ENCODE measurements around the gene RBM20.
"Not testable (repeated sequence)": the region's sequence is repeated elsewhere in the genome, so short reads cannot be mapped to it uniquely, and the experiment has no call there.

Gene RBM20

GRCh38 chr10:110765513-110766319, 121.6 kb downstream of the RBM20 start:
- no peak for DNase-seq

DNA sequence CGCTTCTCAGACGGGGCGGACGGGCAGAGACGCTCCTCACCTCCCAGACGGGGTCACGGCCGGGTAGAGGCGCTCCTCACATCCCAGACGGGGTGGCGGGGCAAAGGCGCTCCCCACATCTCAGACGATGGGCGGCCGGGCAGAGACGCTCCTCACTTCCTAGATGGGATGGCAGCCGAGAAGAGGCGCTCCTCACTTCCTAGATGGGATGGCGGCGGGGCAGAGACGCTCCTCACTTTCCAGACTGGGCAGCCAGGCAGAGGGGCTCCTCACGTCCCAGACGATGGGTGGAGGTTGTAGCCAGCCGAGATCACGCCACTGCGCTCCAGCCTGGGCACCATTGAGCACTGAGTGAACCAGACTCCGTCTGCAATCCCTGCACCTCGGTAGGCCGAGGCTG, 123.5 kb downstream of the RBM20 start:
- DNase-seq, result not testable (repeated sequence)

- DNase-seq, result no peak
These were observed 126.1 kb downstream of the RBM20 start for GRCh38 chr10:110770243-110770642.

DNA sequence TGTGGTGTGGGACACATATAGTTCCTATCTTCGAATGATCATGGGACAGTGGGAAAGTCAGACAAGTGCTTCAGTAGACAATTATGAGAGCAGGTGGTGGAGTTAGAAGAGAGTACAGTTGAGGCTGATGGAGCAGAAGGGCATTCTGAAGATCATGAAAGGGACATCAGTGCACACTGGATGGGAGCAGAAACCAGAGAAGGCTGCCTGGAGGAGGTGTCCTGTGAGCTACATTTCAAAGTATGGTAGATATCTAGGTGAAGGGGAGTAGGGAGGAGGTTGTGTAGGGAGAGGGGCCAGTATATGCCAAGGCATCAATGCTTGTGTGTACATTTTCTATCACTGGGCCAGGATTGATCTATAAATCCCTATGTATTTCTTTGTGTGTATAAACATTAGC, 127.3 kb downstream of the RBM20 start:
- no peak for DNase-seq

- DNase-seq, result no peak
These were observed 127.9 kb downstream of the RBM20 start for GRCh38 chr10:110771991-110772390.

DNA sequence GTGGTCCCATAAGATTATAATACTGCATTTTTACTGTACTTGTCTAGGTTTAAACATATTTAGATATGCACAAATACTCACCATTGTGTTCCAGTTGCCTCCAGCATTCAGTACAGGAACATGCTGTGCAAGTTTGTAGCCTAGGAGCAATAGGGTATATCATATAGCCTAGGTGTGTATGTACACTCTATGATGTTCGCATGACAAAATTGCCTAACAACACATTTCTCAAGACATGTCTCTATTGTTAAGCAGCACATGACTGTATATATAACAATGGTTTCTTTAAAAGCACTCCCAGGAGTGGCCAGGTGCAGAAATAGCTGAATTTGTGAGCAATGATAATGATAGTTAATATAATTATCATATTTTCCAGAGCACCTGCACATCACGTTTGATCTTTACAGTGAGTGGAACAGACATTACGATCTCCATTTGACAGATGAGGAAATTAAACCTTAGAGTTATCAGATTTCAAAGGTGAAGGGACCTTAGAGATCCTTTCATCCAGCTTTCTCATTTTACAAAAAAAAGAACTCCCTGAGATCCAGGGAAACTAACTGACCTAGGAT, 128.4 kb downstream of the RBM20 start:
- no peak for DNase-seq

DNA sequence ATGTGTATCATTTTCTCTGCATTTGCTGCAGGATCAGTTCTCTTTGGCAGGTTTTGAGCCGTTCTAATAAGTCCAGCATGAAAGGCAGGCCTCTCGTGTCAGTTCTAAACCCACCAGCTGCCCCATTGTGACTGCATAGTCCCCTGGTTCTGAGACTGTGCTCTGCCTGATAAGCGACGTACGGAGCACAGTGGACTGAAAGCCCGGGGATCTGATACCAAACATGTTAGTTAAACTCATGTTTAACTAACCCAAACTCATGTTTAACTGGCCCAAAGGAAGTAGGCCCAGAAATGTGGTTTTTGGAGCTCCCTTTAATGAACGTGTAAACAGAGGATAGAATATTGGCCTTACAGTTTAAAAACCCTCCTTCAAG, 129.5 kb downstream of the RBM20 start:
- DNase-seq, result no peak

DNA sequence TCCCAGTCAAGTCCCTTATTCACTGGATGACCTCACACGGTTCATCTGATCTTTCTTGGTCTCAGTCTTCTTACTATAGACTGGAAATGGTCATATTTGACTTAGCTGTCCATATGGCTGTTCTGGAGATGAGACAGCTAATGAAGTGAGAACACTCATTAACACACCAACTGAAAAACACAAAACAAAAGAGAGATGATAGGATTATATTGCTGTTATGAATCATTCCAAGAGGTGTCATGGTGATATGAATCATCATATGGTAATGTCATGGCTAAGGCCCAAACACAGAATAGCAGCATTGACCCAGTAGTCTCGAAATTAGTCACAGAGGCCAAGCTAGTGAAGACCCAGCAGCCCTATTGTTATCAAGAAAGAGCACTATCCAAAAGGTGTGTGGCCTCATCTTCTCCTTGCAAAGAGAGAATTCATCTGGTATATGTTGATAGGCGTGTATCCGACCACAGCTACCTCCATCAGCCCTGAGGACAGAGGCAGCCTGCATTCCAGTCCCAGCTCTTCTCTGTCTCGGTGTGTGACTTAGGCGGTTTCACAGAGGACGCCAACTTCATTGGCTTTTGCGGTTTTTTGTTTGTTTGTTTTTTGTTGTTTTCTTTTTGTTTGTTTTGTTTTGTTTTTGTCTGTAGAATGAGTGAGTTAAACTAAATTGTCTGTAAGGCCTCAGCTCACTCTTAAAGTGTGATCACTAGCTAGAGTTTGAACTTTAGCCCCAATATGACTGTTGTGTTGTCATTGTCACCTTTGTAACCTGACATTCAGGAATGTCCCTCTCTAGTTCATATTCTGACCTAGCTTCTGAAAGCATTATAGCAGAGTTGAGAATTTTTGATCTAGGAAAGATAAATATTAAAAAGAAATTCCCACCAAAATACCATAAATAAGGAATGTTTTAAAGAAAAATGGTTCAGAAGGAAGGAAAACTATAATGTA, 130.2 kb downstream of the RBM20 start:
- no peak for DNase-seq

DNA sequence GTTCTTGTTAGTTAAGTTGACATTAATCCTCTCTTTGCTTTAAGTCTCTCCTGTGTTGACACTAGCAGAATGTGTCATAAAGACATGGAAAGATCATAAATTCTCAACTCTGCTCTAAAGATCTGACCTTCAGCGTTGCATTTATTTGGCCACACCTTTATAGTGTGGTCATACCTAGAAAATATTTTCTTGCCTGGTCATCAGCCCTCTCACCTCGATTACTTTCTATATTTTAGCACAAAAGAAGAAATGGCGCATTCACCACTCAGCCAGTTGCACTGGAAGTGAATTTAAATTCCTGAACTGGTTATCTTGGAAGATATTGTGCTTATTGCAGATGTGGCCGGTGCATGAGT, 130.9 kb downstream of the RBM20 start:
- DNase-seq, result no peak

DNA sequence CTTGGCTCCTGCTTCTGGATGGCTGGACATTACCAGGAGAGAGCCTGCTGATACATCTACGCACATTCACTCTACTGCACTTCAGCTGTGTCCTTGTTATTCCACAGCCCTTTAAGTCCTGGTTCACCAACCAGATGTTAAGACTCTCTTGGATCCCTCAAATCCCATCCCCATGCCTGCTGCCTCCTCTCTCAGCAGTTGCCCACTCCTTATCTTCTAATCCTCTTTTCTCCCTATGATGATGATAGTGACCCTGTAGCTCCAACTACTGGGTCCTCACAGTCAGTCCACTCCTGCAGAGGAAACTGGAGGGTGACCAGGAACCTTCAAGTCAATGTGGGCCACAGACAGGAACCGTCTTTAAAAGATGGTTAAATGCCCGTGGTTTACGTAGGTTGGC, 131.3 kb downstream of the RBM20 start:
- no peak for DNase-seq

GRCh38 chr10:110777017-110777416, 132.9 kb downstream of the RBM20 start:
- no peak for DNase-seq

DNA sequence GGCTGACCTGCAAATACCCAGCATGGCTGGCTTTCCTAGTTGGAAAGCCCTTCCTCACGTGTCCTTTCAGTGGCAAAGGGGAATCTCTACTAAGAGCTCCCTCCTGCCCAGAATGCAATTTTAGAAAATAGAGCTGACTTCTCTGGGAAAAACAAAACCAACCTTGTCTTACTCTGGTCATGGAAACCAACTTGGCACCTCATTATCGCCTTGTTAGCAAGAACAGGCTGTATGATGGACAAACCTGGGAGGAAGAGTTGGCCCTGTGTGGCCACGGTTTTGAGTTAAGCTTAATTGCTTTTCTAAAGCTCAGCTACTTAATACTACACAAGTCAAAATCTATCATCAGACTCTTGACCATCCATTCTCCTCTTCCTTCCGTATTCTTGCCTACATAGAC, 133.5 kb downstream of the RBM20 start:
- no peak for DNase-seq

GRCh38 chr10:110778211-110778610, 134.1 kb downstream of the RBM20 start:
- no peak for DNase-seq

DNA sequence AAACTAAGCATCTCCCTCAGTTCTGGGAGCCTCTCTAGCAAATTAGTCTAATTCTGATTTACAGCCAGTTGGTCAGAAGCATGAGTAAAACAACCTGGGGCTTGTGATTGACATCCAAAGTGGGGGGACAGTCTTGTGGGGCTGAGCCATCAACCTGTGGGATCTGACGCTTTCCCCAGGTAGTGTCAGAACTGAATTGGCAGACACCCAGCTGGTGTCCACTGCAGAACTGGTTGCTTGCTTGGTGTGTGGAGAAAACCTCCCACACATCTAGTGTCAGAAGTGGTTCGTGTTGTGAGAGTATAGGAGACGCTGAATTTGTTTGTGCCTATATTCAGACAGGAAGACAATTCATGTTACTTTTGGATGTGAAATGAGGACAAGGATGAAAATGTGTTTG, 135.4 kb downstream of the RBM20 start:
- DNase-seq, result no peak

- DNase-seq, result no peak
These were observed 136.6 kb downstream of the RBM20 start for GRCh38 chr10:110780704-110781103.

GRCh38 chr10:110781139-110781538, 137.0 kb downstream of the RBM20 start:
- no peak for DNase-seq

DNA sequence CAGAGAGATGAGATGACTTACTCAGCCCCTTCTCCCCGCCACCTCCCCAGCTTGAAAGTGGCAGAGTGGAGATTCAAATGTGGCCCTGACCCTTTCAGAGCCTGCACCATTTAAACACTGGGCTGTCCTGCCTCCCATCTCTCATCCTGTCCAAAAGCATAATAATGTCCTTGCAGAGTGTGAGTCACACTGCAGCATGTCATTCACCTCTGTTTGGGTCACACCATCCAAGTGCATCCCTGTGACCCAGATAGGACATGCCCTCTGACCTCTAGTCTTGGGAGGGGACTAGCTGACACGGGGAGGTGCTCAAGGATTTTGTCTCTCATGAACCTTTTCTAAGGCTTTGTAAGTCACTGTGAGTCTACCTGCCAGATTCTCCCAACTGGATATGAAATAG, 138.5 kb downstream of the RBM20 start:
- DNase-seq, result no peak

- DNase-seq, result peak; percentile 81
These were observed 139.5 kb downstream of the RBM20 start for GRCh38 chr10:110783509-110784107.

DNA sequence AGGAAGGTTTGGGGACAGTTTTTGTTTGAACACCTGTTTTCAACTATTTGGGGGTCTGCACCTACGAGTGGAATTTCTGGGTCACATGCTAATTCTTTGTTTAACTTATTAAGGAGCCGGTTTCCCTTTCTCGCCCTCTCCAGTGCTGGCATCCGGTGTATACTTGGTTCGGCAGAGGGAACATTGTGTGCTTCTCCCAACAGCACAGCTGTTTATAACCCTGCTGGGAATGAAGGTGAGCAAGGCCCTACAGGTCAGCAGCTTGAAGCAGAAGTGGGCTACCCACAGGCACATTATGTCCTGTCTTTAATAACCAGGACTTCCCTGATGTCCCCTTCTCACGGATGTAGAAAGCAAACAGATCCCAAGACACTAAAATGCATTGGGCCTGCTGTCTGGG, 140.1 kb downstream of the RBM20 start:
- no peak for DNase-seq

GRCh38 chr10:110786172-110786571, 142.0 kb downstream of the RBM20 start:
- no peak for DNase-seq

GRCh38 chr10:110788620-110789385, 144.7 kb downstream of the RBM20 start:
- no peak for DNase-seq

Measured in central memory CD4-positive, alpha-beta T cell (primary cell).